Karpas-422 (cell line): ENCODE results near the gene UBAP1L. TPM values are rescaled to one million over a fixed set of nuclear protein-coding genes. Genes with fewer than 3 reads are reported as not detected.
"Not testable (repeated sequence)": the region's sequence is repeated elsewhere in the genome, so short reads cannot be mapped to it uniquely, and the experiment has no call there.

Source experiments
- DNase-seq: peaks from one replicate; pipeline ENCODE4 v3.0.0-alpha.2; 2015
- H2AFZ ChIP-seq: fragments of 200-600 bp; sonication (generic); 2 replicates; pipeline ENCODE4 v1.6.1; 2014; ENCODE audit warnings: antibody characterized with exemption, low read length, mixed read lengths
- H3K27ac ChIP-seq: fragments of 200-600 bp; sonication (generic); 2 replicates; pipeline ENCODE4 v1.5.1; 2014; ENCODE audit warnings: mild to moderate bottlenecking, low read length, moderate library complexity
- H3K27me3 ChIP-seq: fragments of 200-600 bp; sonication (generic); 2 replicates; pipeline ENCODE4 v1.6.1; 2014; ENCODE audit warnings: low read length, mixed read lengths
- H3K36me3 ChIP-seq: fragments of 200-600 bp; sonication (generic); 2 replicates; pipeline ENCODE4 v1.6.1; 2014; ENCODE audit warnings: low read length, mixed read lengths; ENCODE audit not compliant: insufficient read depth
- H3K4me1 ChIP-seq: fragments of 200-600 bp; sonication (generic); 2 replicates; pipeline ENCODE4 v1.6.1; 2014; ENCODE audit warnings: mild to moderate bottlenecking, low read length, mixed read lengths
- H3K4me2 ChIP-seq: fragments of 200-600 bp; sonication (generic); 2 replicates; pipeline ENCODE4 v1.6.1; 2014; ENCODE audit warnings: low read length, low read depth, mild to moderate bottlenecking; ENCODE audit not compliant: poor library complexity, severe bottlenecking
- H3K4me3 ChIP-seq: fragments of 200-600 bp; sonication (generic); 2 replicates; pipeline ENCODE4 v1.5.1; 2014; ENCODE audit warnings: mild to moderate bottlenecking, antibody characterized with exemption, low read length, mixed read lengths
- H3K79me2 ChIP-seq: fragments of 200-600 bp; sonication (generic); 2 replicates; pipeline ENCODE4 v1.6.1; 2014; ENCODE audit warnings: mild to moderate bottlenecking, low read length, mixed read lengths
- H3K9ac ChIP-seq: fragments of 200-600 bp; sonication (generic); 2 replicates; pipeline ENCODE4 v1.6.0; 2014; ENCODE audit warnings: low read length
- H3K9me2 ChIP-seq: fragments of 200-600 bp; sonication (generic), shearing (Covaris generic); replicated peaks from 2 replicates; pipeline ENCODE4 v1.6.0; 2014; ENCODE audit warnings: mild to moderate bottlenecking, low read length, moderate library complexity; ENCODE audit not compliant: insufficient read depth
- H3K9me3 ChIP-seq: fragments of 300-700, 200-600 bp; sonication (generic); 2 replicates; pipeline ENCODE4 v1.6.1; 2014; ENCODE audit warnings: low read length, mixed read lengths
- H4K20me1 ChIP-seq: fragments of 200-600 bp; sonication (generic); 2 replicates; pipeline ENCODE4 v1.6.1; 2014; ENCODE audit warnings: mild to moderate bottlenecking, antibody characterized with exemption, low read length, low read depth; ENCODE audit not compliant: insufficient read depth
- total RNA-seq: library from RNA; depleted of rRNA; stranded (reverse); fragments of >200 nt; shearing (Covaris generic); gene quantifications from 2 replicates; pipeline ENCODE4 v1.2.3, GENCODE V29; 2014; ENCODE audit warnings: low replicate concordance; rRNA removed

Gene UBAP1L
- 6.5 and 6.8 TPM in 2 replicates for total RNA-seq

DNA sequence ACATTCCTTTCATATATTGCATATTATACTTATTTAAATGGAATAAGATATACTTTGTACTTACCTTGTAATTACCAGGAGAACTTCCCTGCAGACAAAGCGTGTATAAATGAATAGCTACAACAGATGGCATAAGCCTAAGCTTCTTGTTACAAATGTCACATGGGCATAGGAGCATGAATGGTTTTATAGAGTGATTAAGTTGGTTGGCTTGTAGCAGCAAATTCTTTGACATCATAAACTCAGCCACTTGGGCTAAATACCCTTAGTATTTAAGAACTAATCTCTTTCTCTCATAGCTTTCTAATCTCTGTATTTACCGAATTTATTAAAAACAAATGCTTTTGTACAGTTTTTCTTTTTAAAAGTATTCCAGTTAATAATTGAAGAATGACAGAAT lies at the start of gene UBAP1L:
Gene UBAP1L, minus strand, starts transcription at position 115 of the 400 bp plus-strand sequence. CDS start 8,985 bp downstream, outside the sequence.
- Histone ChIP-seq H2AFZ (no peak within 1 kb of the TSS), H3K36me3 (peaks cover 47% of the 10 kb centered on the region), H3K9ac (no peak within 1 kb of the TSS), H3K4me2 (no peak within 1 kb of the TSS), H3K4me3 (no peak within 1 kb of the TSS), H3K79me2 (0 out of 2 replicates have a peak, but pooled peaks cover 4% of the 10 kb centered on the region), H3K27me3 (no peaks in the 10 kb centered on the region), H3K9me2 (no peaks in the 10 kb centered on the region), H4K20me1 (no peaks in the 10 kb centered on the region), H3K4me1 (no peaks in the 10 kb centered on the region), H3K27ac (no peak within 1 kb of the TSS), H3K9me3 (no peaks in the 10 kb centered on the region)
- no peak for DNase-seq

DNA sequence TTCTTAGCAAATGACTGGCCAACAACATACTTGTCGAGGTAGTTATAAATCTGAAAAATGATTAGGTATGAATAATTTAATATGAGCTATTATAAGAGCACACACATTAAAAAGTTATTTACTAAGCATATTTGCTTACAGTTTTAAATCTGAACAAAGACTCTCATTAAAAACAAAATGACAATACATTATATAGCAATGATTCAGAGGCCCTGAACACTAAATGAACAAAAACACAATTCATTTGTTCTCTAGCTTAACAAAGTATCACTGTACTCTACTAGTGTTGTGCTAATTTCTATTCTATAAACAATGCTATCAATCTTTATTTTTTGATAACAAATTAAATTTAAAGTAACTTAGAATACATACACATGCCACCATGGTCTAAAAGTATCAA lies 49.1 kb upstream of the UBAP1L start:
- Histone ChIP-seq H3K4me3 (no peak overlapping the region), H3K9me2 (no peaks in the 10 kb centered on the region), H3K4me2 (no peak overlapping the region), H3K9ac (no peak overlapping the region), H2AFZ (no peak overlapping the region), H4K20me1 (no peaks in the 10 kb centered on the region), H3K79me2 (peaks cover 53% of the 10 kb centered on the region), H3K4me1 (peaks cover 24% of the 10 kb centered on the region), H3K36me3 (peaks cover 29% of the 10 kb centered on the region), H3K27ac (no peak overlapping the region), H3K9me3 (no peaks in the 10 kb centered on the region), H3K27me3 (no peaks in the 10 kb centered on the region)
- no peak for DNase-seq

DNA sequence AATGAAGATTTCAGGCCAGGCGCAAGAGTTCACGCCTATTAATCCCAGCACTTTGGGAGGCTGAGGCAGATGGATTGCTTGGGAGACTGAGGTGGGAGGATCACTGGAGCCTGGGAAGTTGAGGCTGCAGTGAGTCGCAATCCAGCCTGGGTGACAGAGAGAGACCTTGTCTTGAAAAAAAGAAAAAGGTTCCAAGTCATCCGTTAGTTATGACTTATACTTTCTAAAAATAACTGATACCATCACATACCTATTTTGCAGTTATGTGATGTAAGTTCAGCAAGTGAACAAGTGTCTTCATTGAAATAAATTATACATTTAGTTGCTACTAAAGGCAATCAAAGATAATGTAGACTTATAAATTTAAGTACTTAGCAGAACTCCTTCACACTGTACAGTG lies 48.0 kb upstream of the UBAP1L start:
- H3K4me1 ChIP-seq = peaks cover 24% of the 10 kb centered on the region
- no peaks in the 10 kb centered on the region for H3K27me3 ChIP-seq
- no peak overlapping the region for H2AFZ ChIP-seq
- H3K4me3 ChIP-seq = no peak overlapping the region
- H3K36me3 ChIP-seq = peaks cover 33% of the 10 kb centered on the region
- H3K9ac ChIP-seq = no peak overlapping the region
- H3K79me2 ChIP-seq = peaks cover 54% of the 10 kb centered on the region
- H3K9me2 ChIP-seq = no peaks in the 10 kb centered on the region
- no peaks in the 10 kb centered on the region for H4K20me1 ChIP-seq
- no peak for DNase-seq
- H3K27ac ChIP-seq = no peak overlapping the region
- no peak overlapping the region for H3K4me2 ChIP-seq
- H3K9me3 ChIP-seq = no peaks in the 10 kb centered on the region

DNA sequence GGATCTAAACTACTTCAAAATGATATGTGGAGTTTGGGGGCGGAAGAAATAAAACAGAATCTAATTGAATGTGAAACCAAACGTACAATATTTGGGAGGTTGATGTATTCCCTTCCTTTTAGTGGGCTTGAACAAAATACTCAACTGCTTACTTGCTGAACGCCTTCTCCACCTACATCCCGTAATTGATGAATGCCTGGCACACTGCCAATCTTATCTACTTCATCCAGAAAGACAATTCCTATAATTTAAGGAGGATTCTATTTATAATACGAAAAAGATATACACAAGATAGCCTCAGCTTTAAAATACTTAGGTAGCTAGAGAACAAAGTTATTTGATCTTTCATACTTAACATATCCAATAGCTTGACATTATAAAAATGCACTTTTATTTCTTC lies 41.7 kb upstream of the UBAP1L start:
- Histone ChIP-seq H3K4me2 (no peak overlapping the region), H3K79me2 (peaks cover 16% of the 10 kb centered on the region), H3K4me3 (no peak overlapping the region), H3K36me3 (peaks cover 42% of the 10 kb centered on the region), H3K9me2 (no peaks in the 10 kb centered on the region), H3K27ac (no peak overlapping the region), H3K4me1 (peaks cover 11% of the 10 kb centered on the region), H3K9ac (no peak overlapping the region), H2AFZ (no peak overlapping the region), H3K27me3 (no peaks in the 10 kb centered on the region), H3K9me3 (no peaks in the 10 kb centered on the region), H4K20me1 (no peaks in the 10 kb centered on the region)
- no peak for DNase-seq

DNA sequence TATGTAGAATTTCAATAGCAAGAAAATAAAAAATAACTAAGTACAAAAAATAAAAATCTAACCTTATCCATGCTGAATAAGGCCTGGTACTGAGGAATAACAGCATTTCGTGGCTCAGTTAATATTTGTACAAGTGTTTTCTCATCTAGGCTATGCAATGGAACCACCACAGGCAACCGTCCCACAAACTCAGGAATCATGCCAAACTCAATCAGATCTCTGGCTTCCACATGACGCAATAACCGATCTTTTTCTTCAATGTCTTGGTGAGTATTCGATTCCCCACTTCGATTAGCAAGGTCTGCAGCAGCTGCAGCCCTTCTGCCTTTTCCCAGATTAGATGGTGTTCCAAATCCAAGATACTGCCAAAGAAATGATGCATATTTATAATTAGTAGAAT lies 39.7 kb upstream of the UBAP1L start:
- Histone ChIP-seq H3K9me2 (no peaks in the 10 kb centered on the region), H3K4me2 (no peak overlapping the region), H3K9me3 (no peaks in the 10 kb centered on the region), H3K36me3 (peaks cover 49% of the 10 kb centered on the region), H4K20me1 (no peaks in the 10 kb centered on the region), H3K79me2 (0 out of 2 replicates have a peak, but pooled peaks cover 3% of the 10 kb centered on the region), H3K27ac (no peak overlapping the region), H3K4me3 (no peak overlapping the region), H3K27me3 (no peaks in the 10 kb centered on the region), H3K4me1 (no peaks in the 10 kb centered on the region), H3K9ac (no peak overlapping the region), H2AFZ (no peak overlapping the region)
- DNase-seq = no peak

DNA sequence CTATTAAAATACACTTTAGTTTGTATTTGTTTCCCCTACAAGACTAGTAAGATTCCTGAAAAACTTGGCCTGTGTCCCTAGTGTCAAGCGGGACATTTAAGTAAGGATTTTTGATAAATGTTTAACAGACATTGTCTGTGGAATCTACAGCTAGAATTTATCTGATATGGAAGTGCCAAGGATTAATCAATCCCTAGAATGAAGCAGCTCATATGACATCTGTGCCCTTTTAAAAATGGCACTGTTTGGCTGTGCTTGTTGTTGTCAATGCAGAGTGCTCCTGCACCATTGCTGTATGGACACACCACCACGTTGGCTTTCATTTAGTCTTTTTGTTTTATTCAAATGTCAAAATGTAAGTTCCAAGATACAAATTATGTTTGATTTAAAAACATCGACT lies 32.9 kb upstream of the UBAP1L start:
- Histone ChIP-seq H3K36me3 (peaks cover 15% of the 10 kb centered on the region; the same call in 1 of the 2 replicates), H3K4me2 (no peak overlapping the region), H3K4me1 (no peaks in the 10 kb centered on the region), H3K27me3 (no peaks in the 10 kb centered on the region), H3K79me2 (no peaks in the 10 kb centered on the region), H4K20me1 (no peaks in the 10 kb centered on the region), H3K9me2 (no peaks in the 10 kb centered on the region), H3K27ac (no peak overlapping the region), H3K9ac (no peak overlapping the region), H3K4me3 (no peak overlapping the region), H3K9me3 (no peaks in the 10 kb centered on the region), H2AFZ (no peak overlapping the region)
- no peak for DNase-seq

DNA sequence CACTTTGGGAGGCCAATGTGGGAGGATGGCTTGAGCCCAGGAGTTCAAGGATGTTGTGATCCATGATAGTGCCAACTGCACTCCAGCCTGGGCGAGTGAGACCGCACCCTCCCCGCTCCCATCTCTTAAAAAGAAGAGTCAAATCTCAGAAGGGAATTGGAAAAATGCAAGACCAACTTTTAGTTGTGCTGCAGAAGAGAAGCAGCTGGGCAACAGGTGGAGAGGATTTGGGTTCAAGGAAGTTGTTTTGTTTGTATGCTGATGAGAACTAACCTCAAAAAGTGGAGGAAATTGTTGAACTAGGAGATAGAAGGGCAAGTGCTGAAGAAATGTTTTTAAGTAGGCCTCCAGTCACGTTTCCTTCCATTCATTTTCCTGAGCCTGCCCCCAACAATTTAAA lies 31.4 kb upstream of the UBAP1L start:
- no peaks in the 10 kb centered on the region for H4K20me1 ChIP-seq
- peaks cover 15% of the 10 kb centered on the region; the same call in 1 of the 2 replicates for H3K36me3 ChIP-seq
- no peaks in the 10 kb centered on the region for H3K4me1 ChIP-seq
- H3K4me2 ChIP-seq = no peak overlapping the region
- H3K9me2 ChIP-seq = no peaks in the 10 kb centered on the region
- H3K27me3 ChIP-seq = no peaks in the 10 kb centered on the region
- no peak for DNase-seq
- no peaks in the 10 kb centered on the region for H3K9me3 ChIP-seq
- no peak overlapping the region for H2AFZ ChIP-seq
- H3K79me2 ChIP-seq = no peaks in the 10 kb centered on the region
- no peak overlapping the region for H3K9ac ChIP-seq
- no peak overlapping the region for H3K4me3 ChIP-seq
- no peak overlapping the region for H3K27ac ChIP-seq

DNA sequence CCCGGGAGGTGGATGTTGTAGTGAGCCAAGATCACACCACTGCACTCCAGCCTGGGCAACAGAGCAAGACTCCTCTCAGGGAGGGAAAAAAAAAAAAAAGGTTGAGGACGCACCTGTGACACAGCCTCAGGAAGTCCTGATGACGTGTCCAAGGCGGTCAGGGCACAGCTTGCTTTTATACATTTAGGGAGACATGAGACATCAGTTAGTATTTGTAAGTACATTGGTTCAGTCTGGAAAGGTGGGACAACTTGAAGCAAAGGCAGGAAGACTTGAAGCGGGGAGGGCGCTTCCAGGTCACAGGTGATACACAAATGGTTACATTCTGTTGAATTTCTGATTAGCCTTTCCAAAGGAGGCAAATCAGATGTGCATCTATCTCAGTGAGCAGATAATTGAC lies 23.6 kb upstream of the UBAP1L start:
- not testable (repeated sequence) for H3K27ac ChIP-seq, DNase-seq, H3K4me2 ChIP-seq, H3K9me2 ChIP-seq, H3K4me1 ChIP-seq, H3K36me3 ChIP-seq, H3K79me2 ChIP-seq, H3K9me3 ChIP-seq, H3K4me3 ChIP-seq, H3K27me3 ChIP-seq, H3K9ac ChIP-seq, H2AFZ ChIP-seq, H4K20me1 ChIP-seq

DNA sequence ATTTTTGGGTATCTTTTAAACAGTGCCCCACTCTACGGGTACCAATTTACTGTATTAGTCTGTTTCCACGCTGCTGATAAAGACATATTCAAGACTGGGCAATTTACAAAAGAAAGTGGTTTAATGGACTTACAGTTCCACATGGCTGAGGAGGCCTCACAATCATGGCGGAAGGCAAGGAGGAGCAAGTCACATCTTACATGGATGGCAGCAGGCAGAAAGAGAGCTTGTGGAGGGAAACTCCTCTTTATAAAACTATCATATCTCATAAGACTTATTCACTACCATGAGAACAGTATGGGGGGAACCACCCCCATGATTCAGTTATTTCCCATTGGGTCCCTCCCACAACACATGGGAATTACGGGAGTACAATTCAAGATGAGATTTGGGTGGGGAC lies 22.9 kb upstream of the UBAP1L start:
- H3K79me2 ChIP-seq, H3K27me3 ChIP-seq, H3K27ac ChIP-seq, H3K36me3 ChIP-seq, H3K4me1 ChIP-seq, H2AFZ ChIP-seq, H3K4me3 ChIP-seq, H3K9ac ChIP-seq, H3K9me2 ChIP-seq, H3K9me3 ChIP-seq, H3K4me2 ChIP-seq, H4K20me1 ChIP-seq, DNase-seq: not testable (repeated sequence)
